Stimulated activated CD4-positive, alpha-beta T cell treated with anti-CD3 and anti-CD28 coated beads, Interleukin-15, amount 100 ng/mL, for 48 hours (primary cell): ENCODE results near the gene CRY2.
"Not testable (repeated sequence)": the region's sequence is repeated elsewhere in the genome, so short reads cannot be mapped to it uniquely, and the experiment has no call there.

Experiments
- DNase-seq, 2 donors: peaks; one replicate each; pipeline ENCODE4 v3.0.0-alpha.2; 2020; ENCODE audit warnings: low read depth in 2 of 2

The CRY2 gene

DNA sequence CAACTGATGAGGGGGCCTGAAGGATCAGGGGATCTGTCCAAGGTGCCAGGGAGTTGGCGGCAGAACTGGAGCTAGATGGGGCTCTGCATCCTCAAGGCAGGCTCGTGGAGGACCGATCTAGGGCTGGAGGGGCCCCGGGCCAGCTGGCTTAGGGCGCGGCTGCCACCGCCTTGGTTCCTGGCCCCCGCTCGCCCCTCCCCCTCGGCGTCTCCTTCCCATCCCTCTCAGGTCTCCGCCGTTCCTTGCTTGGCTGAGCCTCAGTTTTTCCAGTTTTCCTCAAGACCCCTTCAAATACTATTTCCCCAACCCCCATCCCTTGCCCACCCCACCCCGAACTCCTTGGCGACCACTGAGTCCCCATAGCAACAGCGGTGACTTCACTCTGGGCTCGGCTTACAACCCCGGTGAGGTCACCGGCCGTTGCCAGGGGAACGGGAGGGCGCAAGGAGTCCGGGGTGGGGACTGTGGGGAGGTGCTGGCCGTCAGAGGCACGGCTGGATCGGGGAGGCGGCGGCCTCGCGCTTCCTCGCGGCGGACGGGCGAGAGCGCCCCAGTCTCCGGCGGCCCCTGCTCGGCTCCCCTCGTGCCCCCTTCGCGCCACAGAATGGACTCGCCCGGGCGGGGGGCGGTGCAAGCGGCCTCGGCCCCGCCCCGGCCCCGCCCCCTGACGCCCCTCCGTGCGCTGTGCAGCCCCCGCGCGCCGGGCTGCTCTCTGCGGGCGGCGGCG is 52.3 kb downstream of the CRY2 start:
- peak; percentile 44 for DNase-seq

GRCh38 chr11:45900175-45900800 is 53.0 kb downstream of the CRY2 start:
- DNase-seq, result not testable (repeated sequence)

DNA sequence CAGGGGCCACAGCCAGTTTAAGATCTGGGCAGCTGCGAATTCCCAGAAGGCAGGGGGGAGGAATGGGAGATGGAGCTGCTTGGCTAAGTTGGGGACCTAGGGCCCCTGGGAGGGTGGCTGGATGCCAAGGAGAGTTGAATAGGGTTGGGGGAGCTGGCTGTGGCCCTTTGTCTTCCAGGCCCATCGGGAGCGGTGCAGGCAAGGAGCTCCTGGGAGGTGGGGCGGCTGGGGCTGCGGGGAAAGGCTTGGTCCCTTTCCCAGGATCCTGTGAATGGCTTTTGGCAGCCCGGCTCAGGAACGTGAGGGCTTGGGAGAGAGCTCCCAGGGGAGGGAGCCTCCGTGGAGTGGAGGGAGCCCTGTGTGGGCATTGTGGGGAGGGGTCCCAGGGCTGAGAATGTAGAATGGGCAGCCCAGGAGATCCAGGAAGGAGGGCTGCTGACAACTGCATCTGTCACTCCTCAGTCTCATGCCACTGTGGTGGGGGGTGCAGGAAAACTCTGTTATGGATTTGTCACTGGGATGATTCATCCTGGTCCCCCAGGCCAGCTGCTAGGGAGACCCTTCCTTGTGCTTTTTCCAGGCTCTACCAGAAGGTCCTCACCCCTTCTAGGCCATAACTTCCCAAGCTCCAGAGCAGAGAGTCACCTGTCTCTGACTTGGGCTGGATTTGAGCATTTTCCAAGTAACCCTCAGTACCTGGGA is 53.8 kb downstream of the CRY2 start:
- no peak for DNase-seq

DNA sequence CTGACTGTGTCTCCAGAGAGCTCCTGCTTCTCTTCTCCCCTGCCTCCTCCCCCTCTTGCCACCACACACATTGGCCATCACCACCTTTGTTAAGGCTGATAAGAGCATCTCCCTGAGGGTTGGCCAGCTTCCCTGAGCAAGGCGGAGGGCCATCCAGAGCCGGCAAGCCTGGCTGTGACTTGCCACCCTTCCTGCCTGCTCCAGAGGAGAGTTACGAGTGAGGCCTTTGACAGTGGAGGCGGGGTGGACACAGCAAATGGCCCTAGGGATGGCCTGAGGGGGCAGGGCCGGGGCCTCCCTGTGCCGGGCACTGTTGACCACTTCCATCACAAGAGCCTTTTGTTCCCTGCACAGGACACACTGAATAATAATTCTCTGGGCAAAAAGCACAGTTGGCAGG is 54.4 kb downstream of the CRY2 start:
- no peak for DNase-seq

DNA sequence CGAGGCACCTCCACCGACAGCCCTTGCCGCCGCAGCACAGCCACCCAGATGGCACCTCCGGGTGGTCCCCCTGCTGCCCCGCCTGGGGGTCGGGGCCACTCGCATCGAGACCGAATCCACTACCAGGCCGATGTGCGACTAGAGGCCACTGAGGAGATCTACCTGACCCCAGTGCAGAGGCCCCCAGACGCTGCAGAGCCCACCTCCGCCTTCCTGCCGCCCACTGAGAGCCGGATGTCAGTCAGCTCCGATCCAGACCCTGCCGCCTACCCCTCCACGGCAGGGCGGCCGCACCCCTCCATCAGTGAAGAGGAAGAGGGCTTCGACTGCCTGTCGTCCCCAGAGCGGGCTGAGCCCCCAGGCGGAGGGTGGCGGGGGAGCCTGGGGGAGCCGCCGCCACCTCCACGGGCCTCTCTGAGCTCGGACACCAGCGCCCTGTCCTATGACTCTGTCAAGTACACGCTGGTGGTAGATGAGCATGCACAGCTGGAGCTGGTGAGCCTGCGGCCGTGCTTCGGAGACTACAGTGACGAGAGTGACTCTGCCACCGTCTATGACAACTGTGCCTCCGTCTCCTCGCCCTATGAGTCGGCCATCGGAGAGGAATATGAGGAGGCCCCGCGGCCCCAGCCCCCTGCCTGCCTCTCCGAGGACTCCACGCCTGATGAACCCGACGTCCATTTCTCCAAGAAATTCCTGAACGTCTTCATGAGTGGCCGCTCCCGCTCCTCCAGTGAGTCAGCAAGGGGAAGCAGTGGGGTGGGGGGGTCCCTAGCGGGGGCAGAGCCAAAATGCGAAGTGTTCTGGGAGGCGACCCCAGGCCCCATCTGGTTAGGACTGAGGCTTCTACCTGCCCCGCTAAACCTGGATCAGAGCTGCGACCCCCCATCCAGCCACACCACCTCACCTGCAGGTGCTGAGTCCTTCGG is 55.4 kb downstream of the CRY2 start:
- no peak for DNase-seq

GRCh38 chr11:45904309-45904915 is 57.1 kb downstream of the CRY2 start:
- DNase-seq, result no peak

GRCh38 chr11:45905095-45905494 is 57.8 kb downstream of the CRY2 start:
- no peak for DNase-seq

GRCh38 chr11:45905576-45905975 is 58.3 kb downstream of the CRY2 start:
- DNase-seq, result not testable (repeated sequence)

GRCh38 chr11:45906096-45906682 is 58.9 kb downstream of the CRY2 start:
- DNase-seq, result no peak

DNA sequence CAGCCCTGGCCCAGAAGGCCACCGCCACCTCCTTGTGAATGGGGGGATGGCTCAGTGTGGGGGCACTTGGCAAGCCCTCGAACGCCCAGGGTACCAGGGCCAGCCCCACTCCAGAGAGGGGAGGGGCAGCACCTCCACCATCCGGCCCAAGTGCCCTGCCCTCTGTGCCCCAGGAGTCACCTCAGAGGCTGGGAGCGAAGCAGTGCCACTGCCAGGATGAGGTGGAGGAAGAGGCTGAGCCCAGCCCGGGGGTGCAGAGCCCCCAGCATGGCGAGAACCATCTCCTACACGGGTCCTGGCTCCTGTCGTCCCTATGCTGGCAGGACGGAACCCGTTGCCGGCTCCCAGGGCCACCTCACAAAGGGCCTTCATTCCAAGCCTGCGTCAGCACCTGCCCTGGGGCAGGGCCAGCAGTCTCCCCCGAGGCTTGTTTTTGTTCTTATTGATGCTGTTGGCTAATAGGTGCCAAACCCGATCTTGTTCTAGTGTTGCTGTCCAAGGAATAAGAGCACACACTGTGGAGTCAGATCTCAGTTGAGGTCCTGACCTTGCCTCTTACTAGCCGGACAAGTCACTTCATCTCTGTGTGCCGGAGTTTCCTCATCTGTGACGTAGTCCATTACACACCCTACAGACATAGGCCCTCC is 59.8 kb downstream of the CRY2 start, which contains the start of gene FREY1:
Gene FREY1 (minus strand): TSS at position 307 of the 647 bp plus-strand sequence. CDS start 26 bp downstream, at position 281.
- no peak for DNase-seq

- DNase-seq, result no peak
Observed at GRCh38 chr11:45907911-45908370, 60.7 kb downstream of the CRY2 start.

DNA sequence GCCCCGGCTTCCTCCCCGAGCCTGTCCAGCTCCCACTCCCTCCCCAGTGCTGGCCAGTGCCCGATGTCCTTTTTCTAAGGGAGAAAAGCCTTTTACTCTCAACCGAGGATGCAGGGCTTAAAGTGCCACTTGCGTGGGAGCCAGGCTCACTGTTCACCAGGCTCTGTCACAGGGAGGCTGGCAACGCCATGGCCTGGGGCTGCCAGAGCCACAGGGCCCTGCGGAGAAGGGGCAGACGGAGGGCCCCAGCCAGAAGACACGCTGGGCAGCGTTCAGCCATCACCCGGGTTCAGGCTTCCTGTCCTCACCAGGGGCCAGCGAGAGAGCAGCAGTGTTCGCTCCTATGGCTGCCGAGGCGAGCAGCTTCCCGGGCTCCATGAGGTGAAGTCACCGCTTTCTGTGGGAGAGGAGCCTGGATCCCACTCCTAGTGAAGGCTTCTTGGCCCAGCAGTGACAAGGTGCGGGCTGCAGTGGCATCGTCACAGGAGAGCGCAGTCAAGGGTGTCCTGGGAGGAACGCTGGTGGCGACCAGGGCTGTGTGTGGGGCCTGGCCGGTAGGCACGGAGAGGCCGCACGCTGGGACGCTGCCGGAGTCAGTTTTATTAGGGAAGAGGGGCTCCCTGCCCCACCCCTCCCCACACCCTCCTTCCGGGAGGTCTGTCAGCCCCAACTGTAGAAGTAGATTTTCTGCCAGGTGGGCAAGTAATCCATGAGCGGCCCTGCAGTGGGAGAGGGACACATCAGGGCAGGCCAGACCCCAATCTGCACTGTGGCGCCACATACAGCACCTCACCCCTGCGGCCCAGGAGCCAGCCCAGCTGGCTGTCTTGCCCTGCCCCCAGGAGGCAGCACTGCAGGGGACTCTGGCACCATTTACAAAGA is 62.6 kb downstream of the CRY2 start:
- DNase-seq, result no peak

- DNase-seq, result no peak
Observed at GRCh38 chr11:45910623-45911022, 63.3 kb downstream of the CRY2 start.

DNA sequence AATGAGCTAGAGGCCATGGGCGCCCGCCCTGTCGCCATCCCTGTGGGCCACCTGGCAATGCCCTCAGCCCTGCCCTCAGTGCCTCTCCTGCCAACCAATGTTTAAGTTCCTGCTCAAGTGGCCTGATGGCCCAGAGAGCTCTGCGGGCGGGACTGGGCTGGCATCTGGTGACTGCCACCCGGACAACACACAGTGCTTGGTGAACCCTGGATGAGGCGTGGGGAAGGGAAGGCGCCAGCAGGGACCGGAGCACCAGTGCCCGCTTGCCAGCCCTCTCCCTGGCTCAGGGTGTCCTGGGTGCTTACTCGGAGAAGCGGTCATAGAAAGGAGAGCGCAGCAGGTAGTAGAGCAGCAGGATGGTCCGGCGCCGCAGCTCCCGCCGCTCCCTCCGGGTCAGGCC is 66.2 kb downstream of the CRY2 start:
- DNase-seq, result no peak

GRCh38 chr11:45913942-45914635 is 66.8 kb downstream of the CRY2 start:
- no peak for DNase-seq

- DNase-seq, result no peak
Observed at GRCh38 chr11:45915446-45915845, 68.2 kb downstream of the CRY2 start.

DNA sequence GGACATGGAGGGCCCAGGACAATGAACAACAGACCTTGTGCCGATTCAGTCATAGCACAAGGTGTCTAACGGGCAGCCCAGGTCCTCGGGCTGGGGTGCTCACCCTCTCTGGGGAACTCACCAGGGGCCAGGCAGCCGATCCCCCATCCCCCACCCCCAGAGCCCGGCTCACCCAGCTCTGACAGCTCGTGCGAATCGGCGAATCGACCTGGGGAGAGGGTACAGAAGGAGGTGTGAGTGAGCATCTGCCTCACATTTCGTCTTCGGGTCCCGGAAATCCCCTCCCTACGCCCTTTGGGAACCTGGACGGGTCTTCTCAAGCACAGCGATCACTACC is 70.0 kb downstream of the CRY2 start:
- DNase-seq, result no peak

DNA sequence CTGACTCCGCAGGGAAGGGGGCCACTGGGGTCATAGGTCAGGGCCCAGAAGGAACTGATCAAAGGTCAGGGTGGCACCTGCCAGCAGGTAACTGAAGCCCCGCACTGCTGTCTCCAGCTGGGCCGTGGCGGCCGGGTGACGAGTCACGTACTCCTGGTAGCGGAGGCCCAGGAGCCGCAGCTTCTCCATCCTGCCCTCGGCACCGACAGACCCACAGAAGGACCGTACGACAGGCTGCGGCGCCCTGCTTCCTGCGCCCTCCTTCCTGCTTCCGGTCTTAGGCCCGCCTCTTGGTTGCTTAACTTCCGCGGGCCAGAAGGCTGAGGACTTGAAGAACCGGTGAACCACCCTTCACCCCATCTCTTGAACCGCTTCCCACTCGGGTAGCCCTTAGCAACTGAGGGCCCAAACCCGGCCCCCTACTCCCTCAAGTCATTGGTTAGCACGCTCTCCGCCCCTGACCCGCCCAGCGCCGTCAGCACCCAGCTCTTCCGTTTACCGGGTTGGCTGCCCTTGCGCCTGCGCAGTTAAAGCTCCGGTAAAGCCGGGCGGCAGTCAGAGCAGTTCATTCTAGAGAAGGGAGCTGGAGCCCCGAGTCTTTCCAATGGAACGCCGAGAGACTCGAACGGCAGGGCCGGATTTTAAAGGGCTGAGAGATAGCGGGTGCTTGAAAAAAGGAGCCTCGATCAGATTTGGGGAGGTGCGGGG is 70.5 kb downstream of the CRY2 start, which contains the start of gene PEX16:
Gene PEX16 (minus strand): TSS at position 255 of the 708 bp plus-strand sequence. CDS start 66 bp downstream, at position 189.
- DNase-seq, result peak; percentile 88 to 95
